Suprapubic skin (tissue), 4 donors: Measurements from ENCODE around the gene SDC1.
"Not testable (repeated sequence)": the region's sequence is repeated elsewhere in the genome, so short reads cannot be mapped to it uniquely, and the experiment has no call there.

ENCODE experiments used
- CTCF ChIP-seq, 2 donors: fragments of 200-600 bp in 1 of 2; fragments of 450-650 bp in 1 of 2; sonication (generic) in 1 of 2; IDR thresholded peaks; one replicate each; pipeline ENCODE4 v1.5.1; 2016 to 2019; ENCODE audit warnings: antibody characterized with exemption in 2 of 2, mild to moderate bottlenecking in 1 of 2, moderate library complexity in 1 of 2
- EP300 ChIP-seq: sonication (generic); formaldehyde crosslinking; IDR thresholded peaks from one replicate; pipeline ENCODE4 v1.6.1; 2017; ENCODE audit warnings: antibody characterized with exemption
- POLR2A ChIP-seq, 2 donors: fragments of 450-650 bp; IDR thresholded peaks; one replicate each; pipeline ENCODE4 v1.6.1; 2017; ENCODE audit warnings: antibody characterized with exemption in 2 of 2, mild to moderate bottlenecking in 2 of 2, moderate library complexity in 2 of 2
- POLR2AphosphoS5 ChIP-seq, 3 donors: sonication (generic); formaldehyde crosslinking; IDR thresholded peaks; one replicate each; pipeline ENCODE4 v1.6.1; 2017; ENCODE audit warnings: antibody characterized with exemption in 3 of 3

GRCh38 chr2:20243637-20244036 is 18.7 kb upstream of the SDC1 start:
- TF ChIP-seq CTCF (IDR thresholded peaks at IDR 0.05); EP300; POLR2A (IDR thresholded peaks at IDR 0.05); POLR2AphosphoS5 (IDR thresholded peaks at IDR 0.05): not testable (repeated sequence)
